Panc1 (cell line): Measurements from ENCODE around the gene ARHGEF12. TPM values are rescaled to one million over a fixed set of nuclear protein-coding genes. Genes with fewer than 3 reads are reported as not detected.

ENCODE experiments used
- ATAC-seq: fragments of 200-7000 bp; cut with Tn5 transposase; 2 replicates; pipeline ENCODE4 v1.9.1; 2020; ENCODE audit warnings: mild to moderate bottlenecking, moderate library complexity
- BruUV-seq: library from RNA; stranded (reverse); fragments of 400-500 nt; replicated peaks from 2 replicates; lab custom pipeline; 2021; lab: Mats Ljungman, UMichigan
- CTCF ChIA-PET: fragments of 300-600 bp; sonication (Branson Sonifier 250); formaldehyde crosslinking; loops from one replicate; lab custom pipeline; 2022; ENCODE audit warnings: antibody characterized with exemption; lab: Charles Lee
- POLR2A ChIA-PET: fragments of 300-600 bp; sonication (Branson Sonifier 250); formaldehyde crosslinking; loops from one replicate; lab custom pipeline; 2022; ENCODE audit warnings: antibody characterized with exemption; lab: Charles Lee
- DNase-seq: peaks from one replicate; pipeline ENCODE4 v3.0.0-alpha.2; 2010; ENCODE audit warnings: low read depth, low spot score
- H3K27ac ChIP-seq: 2 replicates; pipeline ENCODE4 v1.5.1; 2011; ENCODE audit warnings: mild to moderate bottlenecking, low read length, inconsistent platforms
- H3K27me3 ChIP-seq: fragments of 200-500 bp; sonication (Bioruptor generic); 2 replicates; pipeline ENCODE4 v1.6.0; 2014; ENCODE audit warnings: low read length, inconsistent platforms; ENCODE audit not compliant: control insufficient read depth, insufficient read depth
- H3K36me3 ChIP-seq: fragments of 200-500 bp; sonication (Bioruptor generic); 2 replicates; pipeline ENCODE4 v1.5.1; 2014; ENCODE audit warnings: inconsistent platforms, mild to moderate bottlenecking, low read length, moderate library complexity; ENCODE audit not compliant: control insufficient read depth, insufficient read depth
- H3K4me1 ChIP-seq: 2 replicates; pipeline ENCODE4 v1.5.1; 2011; ENCODE audit warnings: inconsistent platforms, mild to moderate bottlenecking, low read length, moderate library complexity; ENCODE audit not compliant: control insufficient read depth, insufficient read depth
- H3K4me3 ChIP-seq, 2 experiments: 2 replicates each; pipeline ENCODE4 v1.5.1; 2011 to 2012; ENCODE audit warnings: low read depth in 2 of 2, low read length in 2 of 2, mild to moderate bottlenecking in 2 of 2, inconsistent platforms in 1 of 2, moderate library complexity in 1 of 2
- H3K9me3 ChIP-seq: fragments of 200-500 bp; sonication (Bioruptor generic); 2 replicates; pipeline ENCODE4 v1.5.1; 2014; ENCODE audit warnings: low read depth, mild to moderate bottlenecking, inconsistent platforms, low read length, moderate library complexity; ENCODE audit not compliant: control insufficient read depth, insufficient read depth
- POLR2AphosphoS5 ChIP-seq: IDR thresholded peaks from 2 replicates; pipeline ENCODE4 v1.6.1; 2012; ENCODE audit warnings: mild to moderate bottlenecking, low read depth, low read length, moderate library complexity
- SIN3A ChIP-seq: IDR thresholded peaks from 2 replicates; pipeline ENCODE4 v1.6.1; 2012; ENCODE audit warnings: low read depth, mild to moderate bottlenecking, low read length, moderate library complexity, borderline replicate concordance; ENCODE audit not compliant: insufficient read depth
- TCF7L2 ChIP-seq: IDR thresholded peaks from 2 replicates; pipeline ENCODE4 v1.6.1; 2011; ENCODE audit warnings: mild to moderate bottlenecking, low read depth, low read length, inconsistent platforms
- in situ Hi-C: cut with HindIII; loops from 2 replicates; pipeline ENCODE4 v1.10.0; 2016; ENCODE audit warnings: low sequenced_read_pairs, low pct_unique_long_range_greater_than_20kb
- intact Hi-C: fragments of 100-400 bp; cut with micrococcal nuclease; formaldehyde crosslinking; loops from one replicate; pipeline ENCODE4 v1.10.0; 2022; ENCODE audit not compliant: unreplicated experiment
- total RNA-seq: library from RNA; stranded (reverse); gene quantifications from one replicate; pipeline ENCODE4 v1.2.1, GENCODE V29; 2021; ENCODE audit not compliant: unreplicated experiment
- TF ChIP-seq, protein P1 (sequence below), 2 experiments: IDR thresholded peaks; 2 replicates each; pipeline ENCODE4 v1.6.1; 2011 to 2012; ENCODE audit warnings: low read depth in 2 of 2, control low read depth in 1 of 2, low read length in 1 of 2, mild to moderate bottlenecking in 1 of 2, moderate library complexity in 1 of 2; ENCODE audit not compliant: insufficient read depth in 1 of 2
- TF ChIP-seq, protein P2 (sequence below): fragments of 450-650 bp; IDR thresholded peaks from 2 replicates; pipeline ENCODE4 v1.5.1; 2017; ENCODE audit warnings: mild to moderate bottlenecking

Gene ARHGEF12
- total RNA-seq, 1 experiment from 2014 or later: 182 TPM

DNA sequence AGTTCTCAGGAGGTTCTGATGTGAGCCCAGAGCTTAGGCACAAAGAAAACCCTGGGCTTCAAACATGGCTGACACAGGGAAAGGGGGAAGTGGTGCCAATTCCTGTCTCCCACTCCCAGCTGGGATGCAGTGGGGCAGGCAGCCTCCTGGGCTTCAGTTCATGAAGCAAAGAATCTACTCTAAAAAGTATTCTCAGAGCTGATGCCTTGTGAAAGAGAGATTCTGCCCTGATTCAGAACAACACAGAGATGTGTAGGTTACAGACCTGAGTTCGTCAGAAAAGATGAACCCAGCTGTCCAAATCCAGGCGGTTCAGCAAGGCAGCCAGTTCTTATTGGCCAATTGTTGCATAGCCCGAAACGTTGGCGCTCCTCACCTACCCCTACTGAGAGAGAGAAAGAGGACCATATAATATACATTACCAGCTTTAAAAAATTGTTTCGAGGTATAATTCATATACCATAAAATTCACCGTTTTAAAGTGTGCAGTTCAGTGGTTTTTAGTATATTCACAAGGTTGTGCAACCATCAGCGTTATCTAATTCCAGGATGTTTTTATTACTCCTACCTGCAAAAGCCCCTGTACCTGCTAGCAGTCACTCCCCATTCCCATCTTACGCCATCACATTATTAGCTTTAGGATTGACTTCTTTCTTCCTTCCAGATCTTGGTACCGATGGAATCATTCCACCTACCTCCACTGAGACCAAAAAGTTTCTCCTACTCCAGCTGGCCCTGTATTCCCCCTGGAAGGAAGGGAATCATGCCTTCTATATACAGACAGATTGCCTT, 18.3 kb upstream of the ARHGEF12 start:
- intact Hi-C loops: no loop called here

DNA sequence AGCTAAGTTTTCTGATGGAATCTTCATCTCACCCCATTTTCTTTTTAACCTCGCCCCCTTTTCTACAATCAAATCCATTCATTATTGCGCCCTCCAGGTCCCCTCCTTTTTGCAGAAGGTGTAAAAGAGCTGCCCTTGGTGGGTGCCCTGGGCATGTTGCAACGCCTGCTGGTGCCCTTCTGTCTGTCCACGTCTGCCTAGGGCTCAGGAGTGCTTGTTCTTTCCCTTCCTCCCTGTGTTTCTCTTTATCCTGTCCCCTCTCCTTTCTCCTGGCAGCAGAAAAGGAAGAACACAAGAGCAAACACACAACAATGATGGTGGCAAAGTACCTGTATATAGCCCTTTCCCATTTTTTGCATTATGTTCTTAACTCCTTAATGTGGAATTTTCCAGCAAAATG, 17.3 kb upstream of the ARHGEF12 start:
- Histone ChIP-seq H3K27ac (no peak overlapping the region), H3K4me1 (no peaks in the 10 kb centered on the region), H3K4me3 (no peak overlapping the region), H3K27me3 (no peaks in the 10 kb centered on the region), H3K36me3 (no peaks in the 10 kb centered on the region), H3K9me3 (no peaks in the 10 kb centered on the region)
- in situ Hi-C loops: no loop called here
- DNase-seq (no peak), ATAC-seq (no peak)
- ChIA-PET POLR2A (no interaction called here), CTCF (interaction anchor here (0.8 kb wide), 1 partner anchor 16 kb away, joined by 3 read pairs; no protein-coding TSS in a partner anchor)
- no TSS peak for BruUV-seq
- intact Hi-C loops: no loop called here
- TF ChIP-seq TCF7L2 (no peak), SIN3A (no peak), POLR2AphosphoS5 (no peak)
- TF ChIP-seq, protein P1, sequence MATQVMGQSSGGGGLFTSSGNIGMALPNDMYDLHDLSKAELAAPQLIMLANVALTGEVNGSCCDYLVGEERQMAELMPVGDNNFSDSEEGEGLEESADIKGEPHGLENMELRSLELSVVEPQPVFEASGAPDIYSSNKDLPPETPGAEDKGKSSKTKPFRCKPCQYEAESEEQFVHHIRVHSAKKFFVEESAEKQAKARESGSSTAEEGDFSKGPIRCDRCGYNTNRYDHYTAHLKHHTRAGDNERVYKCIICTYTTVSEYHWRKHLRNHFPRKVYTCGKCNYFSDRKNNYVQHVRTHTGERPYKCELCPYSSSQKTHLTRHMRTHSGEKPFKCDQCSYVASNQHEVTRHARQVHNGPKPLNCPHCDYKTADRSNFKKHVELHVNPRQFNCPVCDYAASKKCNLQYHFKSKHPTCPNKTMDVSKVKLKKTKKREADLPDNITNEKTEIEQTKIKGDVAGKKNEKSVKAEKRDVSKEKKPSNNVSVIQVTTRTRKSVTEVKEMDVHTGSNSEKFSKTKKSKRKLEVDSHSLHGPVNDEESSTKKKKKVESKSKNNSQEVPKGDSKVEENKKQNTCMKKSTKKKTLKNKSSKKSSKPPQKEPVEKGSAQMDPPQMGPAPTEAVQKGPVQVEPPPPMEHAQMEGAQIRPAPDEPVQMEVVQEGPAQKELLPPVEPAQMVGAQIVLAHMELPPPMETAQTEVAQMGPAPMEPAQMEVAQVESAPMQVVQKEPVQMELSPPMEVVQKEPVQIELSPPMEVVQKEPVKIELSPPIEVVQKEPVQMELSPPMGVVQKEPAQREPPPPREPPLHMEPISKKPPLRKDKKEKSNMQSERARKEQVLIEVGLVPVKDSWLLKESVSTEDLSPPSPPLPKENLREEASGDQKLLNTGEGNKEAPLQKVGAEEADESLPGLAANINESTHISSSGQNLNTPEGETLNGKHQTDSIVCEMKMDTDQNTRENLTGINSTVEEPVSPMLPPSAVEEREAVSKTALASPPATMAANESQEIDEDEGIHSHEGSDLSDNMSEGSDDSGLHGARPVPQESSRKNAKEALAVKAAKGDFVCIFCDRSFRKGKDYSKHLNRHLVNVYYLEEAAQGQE (IDR thresholded peaks at IDR 0.05; ENCODE audit: insufficient read depth in 1 of 2, low read depth in 2 of 2, low read length in 1 of 2): no peak
- TF ChIP-seq, protein P2, sequence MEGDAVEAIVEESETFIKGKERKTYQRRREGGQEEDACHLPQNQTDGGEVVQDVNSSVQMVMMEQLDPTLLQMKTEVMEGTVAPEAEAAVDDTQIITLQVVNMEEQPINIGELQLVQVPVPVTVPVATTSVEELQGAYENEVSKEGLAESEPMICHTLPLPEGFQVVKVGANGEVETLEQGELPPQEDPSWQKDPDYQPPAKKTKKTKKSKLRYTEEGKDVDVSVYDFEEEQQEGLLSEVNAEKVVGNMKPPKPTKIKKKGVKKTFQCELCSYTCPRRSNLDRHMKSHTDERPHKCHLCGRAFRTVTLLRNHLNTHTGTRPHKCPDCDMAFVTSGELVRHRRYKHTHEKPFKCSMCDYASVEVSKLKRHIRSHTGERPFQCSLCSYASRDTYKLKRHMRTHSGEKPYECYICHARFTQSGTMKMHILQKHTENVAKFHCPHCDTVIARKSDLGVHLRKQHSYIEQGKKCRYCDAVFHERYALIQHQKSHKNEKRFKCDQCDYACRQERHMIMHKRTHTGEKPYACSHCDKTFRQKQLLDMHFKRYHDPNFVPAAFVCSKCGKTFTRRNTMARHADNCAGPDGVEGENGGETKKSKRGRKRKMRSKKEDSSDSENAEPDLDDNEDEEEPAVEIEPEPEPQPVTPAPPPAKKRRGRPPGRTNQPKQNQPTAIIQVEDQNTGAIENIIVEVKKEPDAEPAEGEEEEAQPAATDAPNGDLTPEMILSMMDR: no peak

More for the DNA sequence above, 18.3 kb upstream of the ARHGEF12 start:
- Histone ChIP-seq H3K27ac (no peak overlapping the region), H3K4me3 (no peak overlapping the region), H3K36me3 (no peaks in the 10 kb centered on the region), H3K4me1 (no peaks in the 10 kb centered on the region), H3K27me3 (no peaks in the 10 kb centered on the region), H3K9me3 (no peaks in the 10 kb centered on the region)
- ATAC-seq: no peak
- ChIA-PET POLR2A (no interaction called here), CTCF (interaction anchor here (0.6 to 0.8 kb wide), 2 partner anchors 15 to 17 kb away, joined by 3 read pairs; no protein-coding TSS in a partner anchor)
- in situ Hi-C loops: no loop called here
- DNase-seq: no peak
- TF ChIP-seq SIN3A (no peak), TCF7L2 (no peak), POLR2AphosphoS5 (no peak)
- TF ChIP-seq, protein P1 (IDR thresholded peaks at IDR 0.05; ENCODE audit: insufficient read depth in 1 of 2, low read depth in 2 of 2, low read length in 1 of 2): no peak
- TF ChIP-seq, protein P2: no peak
- no TSS peak for BruUV-seq
